ENCODE data around the gene SOX6.

SOX6 gene

DNA sequence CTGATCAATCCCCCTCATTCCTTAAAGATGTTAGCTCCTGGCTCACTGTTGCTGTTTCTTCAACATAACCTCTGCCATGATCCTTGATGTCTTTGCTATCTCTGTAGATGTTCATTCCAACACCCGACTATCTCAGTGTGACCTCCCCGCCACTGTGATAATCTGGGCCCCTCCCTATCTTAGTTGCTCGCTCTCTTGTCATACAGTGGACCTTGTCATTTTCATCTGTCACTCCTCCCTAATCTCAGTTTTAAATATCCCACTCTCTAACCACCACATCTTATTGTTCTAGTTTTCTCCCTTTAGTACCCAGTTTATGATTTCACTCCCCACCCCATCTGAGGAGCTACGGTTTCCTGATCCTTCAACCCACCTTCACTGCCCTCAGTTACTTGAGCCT, 379.2 kb downstream of the SOX6 start:
- H3K4me3 ChIP-seq (ENCODE audit: low read depth, low read length) = no peak overlapping the region
- TF ChIP-seq, protein P1, sequence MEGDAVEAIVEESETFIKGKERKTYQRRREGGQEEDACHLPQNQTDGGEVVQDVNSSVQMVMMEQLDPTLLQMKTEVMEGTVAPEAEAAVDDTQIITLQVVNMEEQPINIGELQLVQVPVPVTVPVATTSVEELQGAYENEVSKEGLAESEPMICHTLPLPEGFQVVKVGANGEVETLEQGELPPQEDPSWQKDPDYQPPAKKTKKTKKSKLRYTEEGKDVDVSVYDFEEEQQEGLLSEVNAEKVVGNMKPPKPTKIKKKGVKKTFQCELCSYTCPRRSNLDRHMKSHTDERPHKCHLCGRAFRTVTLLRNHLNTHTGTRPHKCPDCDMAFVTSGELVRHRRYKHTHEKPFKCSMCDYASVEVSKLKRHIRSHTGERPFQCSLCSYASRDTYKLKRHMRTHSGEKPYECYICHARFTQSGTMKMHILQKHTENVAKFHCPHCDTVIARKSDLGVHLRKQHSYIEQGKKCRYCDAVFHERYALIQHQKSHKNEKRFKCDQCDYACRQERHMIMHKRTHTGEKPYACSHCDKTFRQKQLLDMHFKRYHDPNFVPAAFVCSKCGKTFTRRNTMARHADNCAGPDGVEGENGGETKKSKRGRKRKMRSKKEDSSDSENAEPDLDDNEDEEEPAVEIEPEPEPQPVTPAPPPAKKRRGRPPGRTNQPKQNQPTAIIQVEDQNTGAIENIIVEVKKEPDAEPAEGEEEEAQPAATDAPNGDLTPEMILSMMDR (IDR thresholded peaks at IDR 0.05; ENCODE audit: low read depth, low read length) = no peak

DNA sequence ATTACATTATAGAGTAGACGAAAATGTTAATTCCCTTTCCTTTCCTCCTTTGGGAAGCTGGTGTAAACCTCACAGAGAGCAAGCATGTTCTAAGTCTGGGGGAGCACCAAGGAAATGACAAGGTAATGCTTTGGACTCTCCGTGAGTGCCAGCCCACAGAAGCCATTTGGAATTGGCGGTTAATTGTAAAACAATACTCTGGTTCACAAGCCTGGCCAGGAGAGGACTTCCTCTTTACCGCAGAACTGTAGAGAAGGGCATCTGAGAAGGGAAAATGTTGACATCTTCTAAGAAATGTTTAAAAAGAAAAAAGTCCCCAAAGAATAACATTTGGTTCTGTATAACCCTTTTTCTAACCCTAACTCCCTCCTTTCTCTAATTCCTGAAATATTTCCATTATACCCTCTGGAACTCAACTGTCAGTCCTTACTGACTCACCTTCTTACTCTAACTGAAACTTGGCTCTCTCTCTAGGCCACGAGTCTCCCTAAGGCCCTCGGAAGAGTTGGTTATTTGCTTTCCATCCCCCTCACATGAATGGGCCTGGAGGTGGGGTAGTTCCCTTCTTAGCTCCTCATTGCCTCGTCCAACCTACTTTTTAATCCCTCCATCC, 379.8 kb downstream of the SOX6 start:
- TF ChIP-seq, protein P1 (IDR thresholded peaks at IDR 0.05; ENCODE audit: low read depth, low read length) = no peak
- no peak overlapping the region for H3K4me3 ChIP-seq (ENCODE audit: low read depth, low read length)

DNA sequence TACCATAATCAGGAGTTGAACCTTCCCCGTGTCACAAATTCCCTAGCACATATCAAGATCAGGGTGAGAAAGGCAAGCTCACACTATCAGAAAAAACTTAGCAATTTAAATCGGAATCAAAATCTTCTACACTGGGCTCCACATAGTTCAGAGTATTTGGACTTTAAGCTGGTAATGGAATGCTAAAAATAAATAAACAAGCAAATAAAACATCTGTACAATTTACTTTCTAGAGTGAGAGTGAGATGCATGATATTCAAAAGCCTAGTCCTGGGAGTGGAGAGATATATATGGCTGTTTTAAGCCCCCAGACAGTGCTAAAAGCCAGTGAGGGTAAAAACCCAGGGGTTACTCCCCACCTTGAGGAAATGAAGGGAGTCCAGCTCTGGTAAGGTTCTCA, 380.6 kb downstream of the SOX6 start:
- H3K4me3 ChIP-seq (ENCODE audit: low read depth, low read length) = no peak overlapping the region
- TF ChIP-seq, protein P1 (IDR thresholded peaks at IDR 0.05; ENCODE audit: low read depth, low read length) = no peak

DNA sequence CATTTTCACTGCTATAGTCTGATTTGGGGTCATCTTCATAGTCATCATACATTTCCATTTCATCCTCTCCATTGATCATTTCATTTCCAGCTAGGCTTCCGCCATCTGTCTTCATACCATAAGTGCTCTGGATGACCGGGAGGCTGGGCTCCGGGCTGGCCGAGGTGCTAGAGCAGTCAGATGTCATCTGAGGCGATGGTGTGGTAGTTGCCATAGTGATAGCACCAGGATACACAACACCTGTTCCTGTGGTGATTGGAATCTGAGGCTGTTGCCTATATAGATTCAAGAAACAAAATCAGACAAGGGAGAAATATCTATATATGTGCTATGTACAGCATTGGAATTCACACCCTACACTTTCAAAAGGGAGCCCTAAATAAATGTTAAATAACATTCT, 383.5 kb downstream of the SOX6 start:
- no peak overlapping the region for H3K4me3 ChIP-seq (ENCODE audit: low read depth, low read length)
- TF ChIP-seq, protein P1 (IDR thresholded peaks at IDR 0.05; ENCODE audit: low read depth, low read length) = no peak

DNA sequence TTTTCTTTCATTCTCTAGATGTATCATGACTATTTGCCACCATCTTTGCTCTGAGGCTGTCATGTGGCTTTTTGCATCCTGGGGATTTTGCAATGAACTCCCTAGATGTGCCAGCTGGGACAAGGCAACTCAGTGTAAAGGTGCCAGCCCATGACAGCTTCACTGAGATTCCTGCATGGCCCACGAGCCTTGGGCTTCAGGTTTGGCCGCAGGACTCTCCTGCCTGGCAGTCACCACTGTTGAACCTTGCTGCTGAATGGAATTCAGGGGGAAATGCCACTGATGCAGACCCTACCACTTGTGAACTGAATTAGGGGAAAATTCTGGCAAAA, 385.2 kb downstream of the SOX6 start:
- H3K4me3 ChIP-seq (ENCODE audit: low read depth, low read length) = no peak overlapping the region
- TF ChIP-seq, protein P1 (IDR thresholded peaks at IDR 0.05; ENCODE audit: low read depth, low read length) = no peak

DNA sequence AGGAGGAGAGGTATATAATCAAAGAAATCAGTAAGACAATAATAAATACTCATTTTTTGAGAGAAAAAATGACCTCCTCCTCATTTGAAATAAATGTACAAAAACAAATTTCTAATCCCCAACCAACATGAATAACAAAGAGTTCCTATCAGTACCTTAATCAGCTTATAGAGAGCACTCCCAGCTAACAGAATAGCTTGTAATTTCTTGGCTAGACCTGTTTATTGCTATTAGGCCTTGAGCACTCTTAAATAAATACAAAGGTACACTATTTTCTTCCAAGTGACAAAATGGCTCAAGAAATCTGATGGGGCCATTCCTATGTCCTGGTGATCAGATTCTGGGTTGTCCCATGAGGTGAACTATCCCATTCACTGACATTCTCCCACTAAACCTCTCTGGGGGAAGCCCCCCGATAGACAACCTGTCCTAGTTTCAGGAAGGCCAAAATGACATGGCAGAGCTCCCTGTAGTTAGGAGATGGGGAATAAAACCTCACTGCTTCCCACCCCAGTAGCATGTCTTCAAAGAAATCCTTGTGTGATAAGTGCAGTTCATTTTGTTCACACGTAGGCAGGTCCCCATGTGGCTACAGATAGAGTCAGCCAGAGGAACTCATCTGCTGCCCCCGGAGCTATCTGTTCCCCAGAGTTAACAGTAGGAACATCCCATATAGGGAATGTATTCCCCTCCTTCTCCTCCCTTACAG, 385.7 kb downstream of the SOX6 start:
- H3K4me3 ChIP-seq (ENCODE audit: low read depth, low read length) = no peak overlapping the region
- TF ChIP-seq, protein P1 (IDR thresholded peaks at IDR 0.05; ENCODE audit: low read depth, low read length) = no peak

DNA sequence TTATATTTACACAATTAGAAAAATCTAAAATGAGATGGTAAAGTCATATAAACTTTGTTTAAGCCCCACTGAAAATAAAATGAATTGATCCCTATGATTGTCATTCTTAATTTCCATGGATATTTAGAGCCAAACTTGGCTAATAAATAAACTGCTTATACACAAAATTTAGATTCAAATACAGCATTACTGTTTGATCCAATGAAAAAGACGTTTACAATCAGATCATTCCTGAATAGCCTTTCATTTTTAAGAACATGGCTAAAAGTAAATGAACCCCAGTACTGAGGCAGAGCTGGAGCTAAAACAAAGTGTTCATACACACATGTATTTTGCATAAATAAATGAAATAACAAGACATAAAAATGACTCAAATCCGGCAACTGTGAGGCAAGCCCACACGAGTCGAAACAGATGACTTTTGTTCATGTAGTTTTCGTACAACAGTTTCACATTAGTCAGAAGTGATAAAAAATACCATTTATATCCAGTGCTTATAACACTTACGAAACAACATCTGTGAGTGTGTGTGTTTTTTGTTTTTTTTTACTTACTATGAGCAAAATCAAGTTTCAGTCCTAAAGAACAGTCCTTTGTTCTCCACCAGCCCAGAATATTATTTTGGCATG, 386.5 kb downstream of the SOX6 start:
- H3K4me3 ChIP-seq (ENCODE audit: low read depth, low read length) = peak overlapping the region; percentile 11
- TF ChIP-seq, protein P1 (IDR thresholded peaks at IDR 0.05; ENCODE audit: low read depth, low read length) = no peak

Data from WI38 (cell line).